ENCODE measurements around the gene RCAN2. TPM values are rescaled to one million over a fixed set of nuclear protein-coding genes. Genes with fewer than 3 reads are reported as not detected.

Gene RCAN2
- total RNA-seq, 6 donors from 2014 or later, result 4.8 to 14.6 (median 9.1) TPM

DNA sequence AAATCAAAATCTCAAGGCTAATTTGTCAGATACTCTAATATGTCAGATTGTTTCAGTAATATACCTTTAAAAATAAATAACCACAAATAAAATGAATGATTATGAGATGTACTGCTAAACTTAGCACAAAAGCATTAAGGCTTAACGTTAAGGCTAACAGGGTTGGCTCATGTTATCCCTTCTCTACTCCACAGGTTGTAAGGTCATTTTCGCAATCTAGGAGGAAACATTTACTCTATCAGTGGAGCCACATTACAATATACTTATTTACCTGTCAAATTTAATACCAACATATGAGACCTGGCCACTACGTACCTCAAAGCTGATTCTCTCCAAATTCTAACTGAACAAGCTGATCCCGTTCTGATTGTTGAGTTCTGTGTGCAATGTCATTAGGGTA, 95.7 kb downstream of the RCAN2 start:
- H3K36me3 ChIP-seq, result no peaks in the 10 kb centered on the region
- DNase-seq (no peak), ATAC-seq (ENCODE audit: low FRiP score in 2 of 2) (no peak)
- H3K27ac ChIP-seq, result no peak overlapping the region
- H3K4me1 ChIP-seq, result no peaks in the 10 kb centered on the region
- no peaks in the 10 kb centered on the region for H3K27me3 ChIP-seq
- H3K4me3 ChIP-seq, result no peak overlapping the region
- no peaks in the 10 kb centered on the region for H3K9me3 ChIP-seq
- 74 to 83% methylated on average over 4 of the region's 4 CpGs for WGBS, 2 donors
- TF ChIP-seq EP300 (IDR thresholded peaks at IDR 0.05), result no peak
- TF ChIP-seq, protein P1, sequence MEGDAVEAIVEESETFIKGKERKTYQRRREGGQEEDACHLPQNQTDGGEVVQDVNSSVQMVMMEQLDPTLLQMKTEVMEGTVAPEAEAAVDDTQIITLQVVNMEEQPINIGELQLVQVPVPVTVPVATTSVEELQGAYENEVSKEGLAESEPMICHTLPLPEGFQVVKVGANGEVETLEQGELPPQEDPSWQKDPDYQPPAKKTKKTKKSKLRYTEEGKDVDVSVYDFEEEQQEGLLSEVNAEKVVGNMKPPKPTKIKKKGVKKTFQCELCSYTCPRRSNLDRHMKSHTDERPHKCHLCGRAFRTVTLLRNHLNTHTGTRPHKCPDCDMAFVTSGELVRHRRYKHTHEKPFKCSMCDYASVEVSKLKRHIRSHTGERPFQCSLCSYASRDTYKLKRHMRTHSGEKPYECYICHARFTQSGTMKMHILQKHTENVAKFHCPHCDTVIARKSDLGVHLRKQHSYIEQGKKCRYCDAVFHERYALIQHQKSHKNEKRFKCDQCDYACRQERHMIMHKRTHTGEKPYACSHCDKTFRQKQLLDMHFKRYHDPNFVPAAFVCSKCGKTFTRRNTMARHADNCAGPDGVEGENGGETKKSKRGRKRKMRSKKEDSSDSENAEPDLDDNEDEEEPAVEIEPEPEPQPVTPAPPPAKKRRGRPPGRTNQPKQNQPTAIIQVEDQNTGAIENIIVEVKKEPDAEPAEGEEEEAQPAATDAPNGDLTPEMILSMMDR (IDR thresholded peaks at IDR 0.05), result no peak

DNA sequence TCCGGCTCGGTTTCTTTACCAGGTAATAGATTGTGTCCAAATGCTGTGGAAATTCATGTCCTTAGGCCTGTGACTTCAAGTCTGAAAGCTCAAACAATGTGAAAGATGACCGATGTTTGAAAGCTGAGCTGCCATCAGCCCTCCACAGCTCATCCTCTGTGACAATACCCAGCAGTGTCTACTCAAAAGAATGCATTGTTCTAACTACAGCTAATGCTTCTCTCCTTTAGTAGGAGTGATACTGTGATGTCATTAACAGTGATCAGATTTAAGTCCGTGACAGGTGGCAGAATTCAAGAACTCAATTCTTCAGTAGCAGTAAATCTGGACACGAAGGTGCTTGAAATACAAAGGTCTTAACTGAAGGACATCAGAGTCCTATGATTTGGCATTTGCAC, 97.3 kb downstream of the RCAN2 start:
- Histone ChIP-seq H3K36me3 (no peaks in the 10 kb centered on the region), H3K27ac (no peak overlapping the region), H3K4me3 (no peak overlapping the region), H3K4me1 (no peaks in the 10 kb centered on the region), H3K9me3 (no peaks in the 10 kb centered on the region), H3K27me3 (no peaks in the 10 kb centered on the region)
- 69 to 79% methylated on average over 5 of the region's 5 CpGs for WGBS, 2 donors
- ATAC-seq (ENCODE audit: low FRiP score in 2 of 2) (no peak), DNase-seq (no peak)
- TF ChIP-seq EP300 (IDR thresholded peaks at IDR 0.05), result no peak
- no peak for TF ChIP-seq POLR2A (IDR thresholded peaks at IDR 0.05)
- TF ChIP-seq, protein P1 (IDR thresholded peaks at IDR 0.05), result no peak
- TF ChIP-seq POLR2AphosphoS5 (IDR thresholded peaks at IDR 0.05), result no peak

DNA sequence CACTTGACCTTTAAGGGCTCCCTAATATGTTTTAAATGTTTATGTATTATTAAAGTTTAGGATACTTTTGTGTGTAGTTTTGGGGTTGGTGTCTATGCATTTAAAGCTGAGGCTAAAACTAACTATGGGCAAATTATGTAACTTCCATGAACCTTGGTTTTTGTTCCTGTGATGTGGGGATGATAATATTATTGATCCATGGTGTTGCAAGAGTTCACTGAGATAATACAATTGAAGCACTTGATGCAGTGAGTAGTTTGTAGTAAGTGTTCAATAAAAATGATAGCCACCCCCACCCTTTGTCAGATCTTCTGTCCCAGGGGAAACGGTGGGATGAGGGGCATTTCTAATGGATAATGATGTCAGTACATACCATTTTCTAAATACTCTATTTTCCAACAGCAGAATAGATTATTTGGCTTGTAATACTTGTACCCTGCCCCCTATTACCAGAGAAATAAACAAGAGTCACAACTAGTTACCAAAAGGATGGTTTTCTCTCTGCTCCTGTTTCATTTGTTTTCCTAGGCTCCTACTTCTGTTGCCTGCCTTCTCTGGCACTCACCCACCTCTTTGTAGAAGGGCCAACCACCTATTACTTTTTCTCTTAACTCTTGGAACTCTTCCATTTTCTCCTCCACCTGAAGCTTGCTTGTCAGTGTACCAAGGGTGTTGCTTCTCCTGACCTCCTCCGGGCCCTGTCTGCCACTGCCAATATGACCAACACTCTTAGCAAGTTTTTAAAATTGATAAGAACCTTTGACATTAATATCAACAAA, 97.9 kb downstream of the RCAN2 start:
- H3K4me3 ChIP-seq, result no peak overlapping the region
- ATAC-seq (ENCODE audit: low FRiP score in 2 of 2) (no peak), DNase-seq (no peak)
- H3K27me3 ChIP-seq, result no peaks in the 10 kb centered on the region
- WGBS, 2 donors, result 77 to 80% methylated on average over 2 of the region's 2 CpGs
- no peaks in the 10 kb centered on the region for H3K36me3 ChIP-seq
- TF ChIP-seq POLR2AphosphoS5 (IDR thresholded peaks at IDR 0.05) (no peak), EP300 (IDR thresholded peaks at IDR 0.05) (no peak), POLR2A (IDR thresholded peaks at IDR 0.05) (no peak)
- TF ChIP-seq, protein P1 (IDR thresholded peaks at IDR 0.05), result no peak
- H3K27ac ChIP-seq, result no peak overlapping the region
- no peaks in the 10 kb centered on the region for H3K4me1 ChIP-seq
- H3K9me3 ChIP-seq, result no peaks in the 10 kb centered on the region

DNA sequence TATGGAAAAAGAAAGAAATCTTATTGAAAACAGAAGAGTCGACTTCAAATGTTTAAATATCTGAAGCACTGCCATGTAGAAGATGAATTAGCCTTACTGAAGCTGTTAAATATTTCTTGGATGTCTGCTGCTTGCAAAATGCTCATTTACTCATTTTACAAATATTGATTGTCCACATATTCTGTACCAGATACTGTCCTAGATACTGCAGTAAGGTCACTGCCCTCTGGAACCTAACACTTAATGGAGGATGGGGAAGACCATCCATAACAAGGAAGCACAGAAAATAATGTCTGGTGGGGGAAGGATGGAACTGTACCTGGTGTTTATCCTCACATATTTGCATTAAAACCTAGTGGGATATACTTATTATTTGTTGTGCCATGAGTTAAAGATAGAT, 99.0 kb downstream of the RCAN2 start:
- ATAC-seq (ENCODE audit: low FRiP score in 2 of 2), result no peak
- DNase-seq, result no peak
- 73 to 78% methylated on average over 1 of the region's 1 CpG for WGBS, 2 donors
- H3K9me3 ChIP-seq, result no peaks in the 10 kb centered on the region
- H3K36me3 ChIP-seq, result no peaks in the 10 kb centered on the region
- no peak overlapping the region for H3K4me3 ChIP-seq
- H3K27me3 ChIP-seq, result no peaks in the 10 kb centered on the region
- no peaks in the 10 kb centered on the region for H3K4me1 ChIP-seq
- TF ChIP-seq POLR2AphosphoS5 (IDR thresholded peaks at IDR 0.05) (no peak), EP300 (IDR thresholded peaks at IDR 0.05) (no peak), POLR2A (IDR thresholded peaks at IDR 0.05) (no peak)
- TF ChIP-seq, protein P1 (IDR thresholded peaks at IDR 0.05), result no peak
- no peak overlapping the region for H3K27ac ChIP-seq

All from upper lobe of left lung (tissue), 6 donors.